ENCODE measurements around the gene MTMR3. TPM values are rescaled to one million over a fixed set of nuclear protein-coding genes. Genes with fewer than 3 reads are reported as not detected.

The MTMR3 gene
- total RNA-seq, 1 donor from 2014 or later: 30.3 TPM

DNA sequence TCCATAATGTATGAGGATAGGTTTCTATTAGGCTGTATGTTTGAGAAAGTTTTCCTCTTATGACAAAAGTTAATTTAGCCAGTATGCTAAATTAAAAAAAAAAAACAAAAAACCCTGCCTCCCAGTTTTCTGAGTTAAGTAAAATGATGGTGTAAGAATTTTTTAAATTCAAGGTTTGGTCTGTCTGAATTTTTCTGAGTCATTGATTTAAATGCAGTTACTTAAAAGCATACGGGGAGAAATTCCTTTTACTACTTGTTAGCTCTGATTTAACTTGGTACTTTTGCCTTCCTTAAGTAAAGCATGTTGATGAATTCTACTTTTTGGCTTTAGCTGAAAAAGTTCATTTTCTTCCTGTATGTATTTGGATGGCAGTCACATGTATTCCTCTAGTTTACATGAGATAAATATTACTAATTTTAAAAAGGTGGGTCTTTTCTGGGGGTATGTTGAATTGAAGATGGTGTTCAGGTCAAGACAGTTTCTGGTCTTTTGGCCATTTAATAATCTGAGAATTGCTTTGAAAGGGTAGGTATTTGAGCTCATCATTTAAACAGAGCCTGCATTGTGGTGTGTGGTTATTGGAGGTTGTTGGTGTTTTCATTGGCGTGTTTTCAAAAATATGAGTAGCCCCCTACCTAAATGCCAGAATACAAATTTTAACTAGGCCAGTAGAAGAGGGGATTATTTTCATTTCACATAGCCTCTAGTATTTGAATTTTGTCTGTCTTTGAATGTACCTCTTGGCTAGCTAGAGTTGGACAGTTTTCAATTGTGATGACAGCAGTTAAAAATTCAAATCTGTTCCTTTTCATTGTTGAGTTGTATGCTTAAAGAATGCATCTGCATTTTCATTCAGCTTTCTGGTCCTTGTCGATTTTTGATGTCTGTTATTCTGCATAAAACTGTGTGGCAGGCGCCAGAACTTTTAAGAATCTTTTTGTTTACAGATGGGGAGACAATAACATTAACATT is 64.7 kb downstream of the MTMR3 start:
- no peaks in the 10 kb centered on the region for H3K36me3 ChIP-seq (ENCODE audit: control insufficient read depth, insufficient read depth, low read length)
- no peaks in the 10 kb centered on the region for H3K27me3 ChIP-seq (ENCODE audit: control insufficient read depth, insufficient read depth, low read length)
- no peak for TF ChIP-seq CTCF (IDR thresholded peaks at IDR 0.05; ENCODE audit: insufficient read depth, low read length, severe bottlenecking)
- no peak for FAIRE-seq
- no peak overlapping the region for H3K4me3 ChIP-seq (ENCODE audit: low read depth, low read length)
- DNase-seq (ENCODE audit: low read depth): peak; percentile 11

DNA sequence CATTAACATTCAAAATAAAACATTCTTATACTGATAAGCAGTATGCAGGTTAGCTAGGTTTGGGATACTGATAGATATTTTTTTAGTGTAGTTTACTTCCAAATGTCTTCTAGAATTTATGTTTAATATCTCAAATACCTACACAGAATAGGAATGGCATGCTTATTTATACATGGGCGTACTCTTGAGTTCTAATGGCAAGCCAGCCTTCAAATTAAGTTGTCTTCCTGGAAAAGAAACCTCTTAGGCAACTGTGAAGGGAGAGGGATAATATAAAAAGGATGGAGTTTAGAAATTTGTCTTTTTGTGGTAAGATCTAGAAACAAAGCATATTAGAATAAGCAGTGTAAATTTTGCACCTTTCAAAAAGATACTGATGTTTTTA is 65.4 kb downstream of the MTMR3 start:
- no peak for FAIRE-seq

GRCh38 chr22:29949872-29950271 is 66.9 kb downstream of the MTMR3 start:
- Histone ChIP-seq H3K27me3 (ENCODE audit: control insufficient read depth, insufficient read depth, low read length) (no peaks in the 10 kb centered on the region), H3K36me3 (ENCODE audit: control insufficient read depth, insufficient read depth, low read length) (no peaks in the 10 kb centered on the region), H3K4me3 (ENCODE audit: low read depth, low read length) (no peak overlapping the region)
- TF ChIP-seq CTCF (IDR thresholded peaks at IDR 0.05; ENCODE audit: insufficient read depth, low read length, severe bottlenecking): no peak
- FAIRE-seq (no peak), DNase-seq (ENCODE audit: low read depth) (no peak)

More for the DNA sequence above, 65.4 kb downstream of the MTMR3 start:
- H3K4me3 ChIP-seq (ENCODE audit: low read depth, low read length): no peak overlapping the region
- no peaks in the 10 kb centered on the region for H3K36me3 ChIP-seq (ENCODE audit: control insufficient read depth, insufficient read depth, low read length)
- TF ChIP-seq CTCF (IDR thresholded peaks at IDR 0.05; ENCODE audit: insufficient read depth, low read length, severe bottlenecking): no peak
- no peak for DNase-seq (ENCODE audit: low read depth)
- H3K27me3 ChIP-seq (ENCODE audit: control insufficient read depth, insufficient read depth, low read length): no peaks in the 10 kb centered on the region

DNA sequence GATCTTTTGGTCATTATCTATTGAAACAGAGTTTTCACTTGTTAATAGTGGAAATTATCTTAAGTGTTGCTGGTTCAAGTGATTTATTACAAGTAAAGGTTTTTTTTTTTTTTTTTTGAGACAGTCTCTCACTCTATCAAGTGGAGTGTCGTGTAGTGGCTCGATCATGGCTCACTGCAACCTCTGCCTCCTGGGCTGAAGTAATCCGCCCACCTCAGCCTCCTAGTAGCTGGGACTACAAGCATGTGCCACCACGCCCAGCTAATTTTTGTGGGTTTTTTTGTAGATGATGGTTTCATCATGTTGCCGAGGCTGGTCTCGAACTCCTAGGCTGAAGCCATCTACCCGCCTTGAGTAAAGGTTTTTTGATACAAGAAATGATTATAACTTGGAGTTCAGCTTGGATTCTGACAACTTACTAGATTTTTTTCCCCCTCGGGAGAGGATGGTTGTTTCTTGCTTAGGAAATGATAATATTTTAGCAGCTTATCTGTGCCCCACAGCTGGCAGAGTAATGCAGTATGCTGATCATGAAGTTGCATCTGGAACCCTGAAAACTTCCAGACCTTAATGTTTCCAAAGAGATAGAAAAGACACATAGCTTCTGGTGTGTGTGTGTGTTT is 68.9 kb downstream of the MTMR3 start:
- no peak overlapping the region for H3K4me3 ChIP-seq (ENCODE audit: low read depth, low read length)
- TF ChIP-seq CTCF (IDR thresholded peaks at IDR 0.05; ENCODE audit: insufficient read depth, low read length, severe bottlenecking): no peak
- DNase-seq (ENCODE audit: low read depth): peak; percentile 33
- no peak for FAIRE-seq
- H3K27me3 ChIP-seq (ENCODE audit: control insufficient read depth, insufficient read depth, low read length): no peaks in the 10 kb centered on the region
- H3K36me3 ChIP-seq (ENCODE audit: control insufficient read depth, insufficient read depth, low read length): no peaks in the 10 kb centered on the region

DNA sequence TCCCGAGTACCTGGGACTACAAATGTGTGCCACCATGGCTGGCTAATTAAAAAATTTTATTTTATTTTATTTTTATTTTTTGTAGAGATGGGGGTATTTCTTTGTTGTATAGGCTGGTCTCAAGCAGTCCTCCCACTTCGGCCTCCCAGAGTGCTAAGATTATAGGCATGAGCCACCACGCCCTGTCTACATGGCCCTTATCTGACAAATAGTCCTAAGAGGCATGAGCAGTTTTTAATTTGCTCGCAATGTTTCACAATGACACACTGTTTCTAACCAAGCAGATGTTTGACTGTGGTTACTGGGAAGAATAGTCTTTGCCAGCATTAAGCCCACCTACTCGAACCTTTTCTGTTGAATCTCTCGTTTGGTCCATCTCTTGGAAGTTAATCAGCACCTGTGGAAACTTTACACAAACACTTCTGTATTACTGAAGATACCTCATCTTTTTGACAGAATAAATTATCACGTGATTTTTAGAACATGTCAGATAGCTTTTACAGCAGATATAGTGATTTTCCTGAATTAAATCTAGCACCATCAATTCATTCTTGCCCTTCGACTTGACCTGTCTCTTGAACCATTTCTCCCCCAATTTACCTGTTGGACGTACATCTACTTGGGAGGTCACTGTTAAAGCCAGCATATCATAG is 71.4 kb downstream of the MTMR3 start:
- no peak for TF ChIP-seq CTCF (IDR thresholded peaks at IDR 0.05; ENCODE audit: insufficient read depth, low read length, severe bottlenecking)
- Histone ChIP-seq H3K27me3 (ENCODE audit: control insufficient read depth, insufficient read depth, low read length) (no peaks in the 10 kb centered on the region), H3K36me3 (ENCODE audit: control insufficient read depth, insufficient read depth, low read length) (no peaks in the 10 kb centered on the region), H3K4me3 (ENCODE audit: low read depth, low read length) (no peak overlapping the region)
- no peak for FAIRE-seq
- no peak for DNase-seq (ENCODE audit: low read depth)
